A673 (cell line): Measurements from ENCODE around the gene BBS2. TPM values are rescaled to one million over a fixed set of nuclear protein-coding genes. Genes with fewer than 3 reads are reported as not detected.

ENCODE experiments used
- BruUV-seq: library from RNA; stranded (reverse); fragments of 400-500 nt; replicated peaks from 2 replicates; lab custom pipeline; 2021; lab: Mats Ljungman, UMichigan
- CTCF ChIA-PET: fragments of 300-600 bp; sonication (Branson Sonifier 250); formaldehyde crosslinking; loops from one replicate; lab custom pipeline; 2022; ENCODE audit warnings: antibody characterized with exemption; lab: Charles Lee
- POLR2A ChIA-PET: fragments of 300-600 bp; sonication (Branson Sonifier 250); formaldehyde crosslinking; loops from one replicate; lab custom pipeline; 2022; ENCODE audit warnings: antibody characterized with exemption; ENCODE audit not compliant: low non-redundant PET; lab: Charles Lee
- DNase-seq: peaks from one replicate; pipeline ENCODE4 v3.0.0-alpha.2; 2015; ENCODE audit warnings: low spot score
- H3K27ac ChIP-seq: fragments of 200-600 bp; sonication (generic); 2 replicates; pipeline ENCODE4 v1.5.1; 2016; ENCODE audit warnings: mixed run types, low read depth, mild to moderate bottlenecking, mixed read lengths, antibody characterized with exemption, low read length; ENCODE audit not compliant: poor library complexity, severe bottlenecking
- H3K27me3 ChIP-seq: fragments of 200-600 bp; sonication (generic); replicated peaks from 2 replicates; pipeline ENCODE4 v1.6.1; 2017; ENCODE audit warnings: mixed run types, low read depth, mild to moderate bottlenecking, mixed read lengths, antibody characterized with exemption, low read length; ENCODE audit not compliant: insufficient read depth, poor library complexity
- H3K36me3 ChIP-seq: fragments of 200-600 bp; sonication (generic); 2 replicates; pipeline ENCODE4 v1.6.1; 2016; ENCODE audit warnings: mixed run types, mild to moderate bottlenecking, mixed read lengths, antibody characterized with exemption, low read length; ENCODE audit not compliant: insufficient read depth, poor library complexity, severe bottlenecking
- H3K4me1 ChIP-seq: fragments of 200-600 bp; sonication (generic); 2 replicates; pipeline ENCODE4 v1.6.1; 2017; ENCODE audit warnings: mixed run types, mild to moderate bottlenecking, mixed read lengths, antibody characterized with exemption, low read length; ENCODE audit not compliant: insufficient read depth, poor library complexity, severe bottlenecking
- H3K4me3 ChIP-seq: fragments of 200-600 bp; sonication (generic); 2 replicates; pipeline ENCODE4 v1.5.1; 2016; ENCODE audit warnings: low read depth, mixed run types, mild to moderate bottlenecking, mixed read lengths, low read length; ENCODE audit not compliant: poor library complexity, severe bottlenecking
- H3K9me3 ChIP-seq: fragments of 200-600 bp; sonication (generic); 2 replicates; pipeline ENCODE4 v1.6.1; 2016; ENCODE audit warnings: mixed run types, low read depth, mild to moderate bottlenecking, mixed read lengths, antibody characterized with exemption, low read length; ENCODE audit not compliant: poor library complexity, severe bottlenecking
- EZH2 ChIP-seq: fragments of 200-600 bp; sonication (generic); IDR thresholded peaks from 2 replicates; pipeline ENCODE4 v1.6.1; 2017; ENCODE audit warnings: borderline replicate concordance, low read depth, mild to moderate bottlenecking, mixed read lengths, antibody characterized with exemption, low read length; ENCODE audit not compliant: poor library complexity, severe bottlenecking
- intact Hi-C: fragments of 100-400 bp; cut with micrococcal nuclease; formaldehyde crosslinking; loops from one replicate; pipeline ENCODE4 v1.10.0; 2022; ENCODE audit not compliant: unreplicated experiment
- total RNA-seq: library from RNA; stranded (reverse); gene quantifications from 2 replicates; pipeline ENCODE4 v1.2.3, GENCODE V29; 2021
- TF ChIP-seq, protein P1 (sequence below): fragments of 300-800, 200-600 bp; sonication (generic); conservative IDR thresholded peaks from 2 replicates; pipeline ENCODE4 v1.5.1; 2017; ENCODE audit warnings: low read depth, mild to moderate bottlenecking, antibody characterized with exemption, low read length, moderate library complexity, mixed read lengths

The BBS2 gene
- total RNA-seq, 1 experiment from 2014 or later, result 22.1 TPM

DNA sequence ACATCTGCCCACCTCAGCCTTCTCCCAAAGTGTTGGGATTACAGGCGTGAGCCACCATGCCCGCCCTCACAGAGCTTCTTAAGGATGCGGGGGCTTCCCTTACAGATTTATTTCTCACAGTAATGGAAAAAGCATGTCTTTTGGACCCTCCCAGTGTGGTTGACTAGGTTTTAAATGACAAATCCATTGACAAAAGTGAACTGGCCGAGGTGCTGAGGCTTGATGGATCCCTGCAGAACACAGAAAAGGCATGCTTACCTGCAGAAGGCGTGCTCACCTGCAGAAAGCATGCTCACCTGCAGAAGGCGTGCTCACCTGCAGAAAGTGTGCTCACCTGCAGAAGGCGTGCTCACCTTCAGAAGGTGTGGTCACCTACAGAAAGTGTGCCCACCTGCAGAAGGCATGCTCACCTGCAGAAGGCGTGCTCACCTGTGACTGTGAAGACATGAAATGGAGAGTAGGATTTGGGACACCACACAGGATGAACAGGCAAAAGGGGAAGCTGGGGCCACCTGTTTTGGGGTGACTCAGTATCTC, 15.1 kb upstream of the BBS2 start:
- Histone ChIP-seq H3K27me3 (no peaks in the 10 kb centered on the region), H3K27ac (no peak overlapping the region), H3K9me3 (no peaks in the 10 kb centered on the region), H3K36me3 (no peaks in the 10 kb centered on the region), H3K4me3 (no peak overlapping the region), H3K4me1 (peaks cover 2% of the 10 kb centered on the region)
- no TSS peak for BruUV-seq
- POLR2A ChIA-PET, result interaction anchor here (0.7 kb wide), 1 partner anchor 167 kb away, joined by 3 read pairs; no protein-coding TSS in a partner anchor
- intact Hi-C loops, result no loop called here
- CTCF ChIA-PET, result no interaction called here
- TF ChIP-seq EZH2, result no peak
- TF ChIP-seq, protein P1, sequence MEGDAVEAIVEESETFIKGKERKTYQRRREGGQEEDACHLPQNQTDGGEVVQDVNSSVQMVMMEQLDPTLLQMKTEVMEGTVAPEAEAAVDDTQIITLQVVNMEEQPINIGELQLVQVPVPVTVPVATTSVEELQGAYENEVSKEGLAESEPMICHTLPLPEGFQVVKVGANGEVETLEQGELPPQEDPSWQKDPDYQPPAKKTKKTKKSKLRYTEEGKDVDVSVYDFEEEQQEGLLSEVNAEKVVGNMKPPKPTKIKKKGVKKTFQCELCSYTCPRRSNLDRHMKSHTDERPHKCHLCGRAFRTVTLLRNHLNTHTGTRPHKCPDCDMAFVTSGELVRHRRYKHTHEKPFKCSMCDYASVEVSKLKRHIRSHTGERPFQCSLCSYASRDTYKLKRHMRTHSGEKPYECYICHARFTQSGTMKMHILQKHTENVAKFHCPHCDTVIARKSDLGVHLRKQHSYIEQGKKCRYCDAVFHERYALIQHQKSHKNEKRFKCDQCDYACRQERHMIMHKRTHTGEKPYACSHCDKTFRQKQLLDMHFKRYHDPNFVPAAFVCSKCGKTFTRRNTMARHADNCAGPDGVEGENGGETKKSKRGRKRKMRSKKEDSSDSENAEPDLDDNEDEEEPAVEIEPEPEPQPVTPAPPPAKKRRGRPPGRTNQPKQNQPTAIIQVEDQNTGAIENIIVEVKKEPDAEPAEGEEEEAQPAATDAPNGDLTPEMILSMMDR, result no peak
- no peak for DNase-seq

DNA sequence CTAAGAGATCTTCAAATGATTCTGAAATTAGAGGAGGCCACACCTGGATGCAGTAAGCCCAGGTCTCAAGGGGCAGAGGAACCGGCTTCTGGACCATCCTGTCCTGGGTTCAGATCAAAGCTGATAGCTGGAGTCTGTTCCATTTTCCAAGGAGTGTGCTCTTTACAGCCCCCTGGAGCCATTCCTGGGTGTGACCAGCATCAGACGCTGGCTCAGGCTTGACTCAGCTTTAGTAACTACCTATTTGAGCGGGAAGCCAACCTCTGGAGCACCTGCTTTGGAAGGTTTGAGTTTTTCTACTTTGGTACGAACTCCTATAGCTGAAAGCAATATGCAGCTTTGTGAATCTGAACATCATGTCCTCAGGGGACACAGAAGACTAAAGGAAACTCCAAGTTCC, 12.9 kb upstream of the BBS2 start:
- BruUV-seq, result no TSS peak
- POLR2A ChIA-PET, result interaction anchor here (0.6 kb wide), 1 partner anchor 14 kb away, joined by 3 read pairs; no protein-coding TSS in a partner anchor
- intact Hi-C loops, result no loop called here
- Histone ChIP-seq H3K36me3 (no peaks in the 10 kb centered on the region), H3K4me3 (no peak overlapping the region), H3K27ac (no peak overlapping the region), H3K4me1 (peaks cover 2% of the 10 kb centered on the region), H3K27me3 (no peaks in the 10 kb centered on the region), H3K9me3 (no peaks in the 10 kb centered on the region)
- CTCF ChIA-PET, result no interaction called here
- no peak for DNase-seq
- TF ChIP-seq, protein P1, result peak; percentile 26; the same call in 1 of the 2 replicates
- no peak for TF ChIP-seq EZH2

DNA sequence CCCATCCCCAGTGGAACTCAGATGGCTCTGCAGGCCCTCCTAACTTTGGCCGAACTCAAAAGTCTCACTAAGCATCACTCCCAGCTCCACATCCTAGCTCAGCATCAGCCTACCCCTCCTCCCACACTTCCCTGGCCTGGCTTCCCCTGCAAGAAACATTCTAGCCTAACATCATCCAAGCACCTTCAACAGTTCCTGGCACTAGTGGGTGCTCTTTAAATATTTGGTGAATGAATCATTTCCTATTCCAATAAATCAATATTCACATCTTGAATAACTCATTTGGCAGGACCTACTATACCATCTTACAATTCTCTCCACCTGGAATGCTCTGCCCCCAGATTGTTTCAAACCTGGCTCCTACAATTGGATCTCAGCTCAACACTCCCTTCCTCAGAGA, 11.0 kb upstream of the BBS2 start:
- intact Hi-C loops, result no loop called here
- no peak overlapping the region for H3K4me3 ChIP-seq
- no peaks in the 10 kb centered on the region for H3K27me3 ChIP-seq
- BruUV-seq, result no TSS peak
- ChIA-PET CTCF (no interaction called here), POLR2A (no interaction called here)
- peaks cover 2% of the 10 kb centered on the region for H3K4me1 ChIP-seq
- TF ChIP-seq, protein P1, result no peak
- TF ChIP-seq EZH2, result no peak
- peak; percentile 47 for DNase-seq
- H3K36me3 ChIP-seq, result no peaks in the 10 kb centered on the region
- no peaks in the 10 kb centered on the region for H3K9me3 ChIP-seq
- no peak overlapping the region for H3K27ac ChIP-seq
